Left lung (tissue), 10 donors: Measurements from ENCODE around the gene TEX28. TPM values are rescaled to one million over a fixed set of nuclear protein-coding genes. Genes with fewer than 3 reads are reported as not detected.

Experiments
- ATAC-seq: fragments of 200-7000 bp; cut with Tn5 transposase; one replicate; pipeline ENCODE4 v1.9.1; 2020; ENCODE audit warnings: moderate library complexity
- DNase-seq, 4 donors: peaks; one replicate each; pipeline ENCODE4 v3.0.0-alpha.2; 2013 to 2020
- H3K27ac ChIP-seq, 2 donors: fragments of 200-600 bp; sonication (generic) in 1 of 2; one replicate each; pipeline versions ENCODE4 v1.5.0 to v1.8.0; 2020 to 2021
- H3K27me3 ChIP-seq, 2 donors: fragments of 200-600 bp; sonication (generic) in 1 of 2; one replicate each; pipeline versions ENCODE4 v1.5.0 to v1.8.0; 2020 to 2021
- H3K36me3 ChIP-seq, 2 donors: fragments of 200-600 bp; sonication (generic) in 1 of 2; one replicate each; pipeline versions ENCODE4 v1.5.0 to v1.8.0; 2020 to 2021
- H3K4me1 ChIP-seq, 2 donors: fragments of 200-600 bp; one replicate each; pipeline ENCODE4 v1.8.0; 2021
- H3K4me3 ChIP-seq, 2 donors: fragments of 200-600 bp; sonication (generic) in 1 of 2; one replicate each; pipeline versions ENCODE4 v1.5.0 to v1.8.0; 2020 to 2021; ENCODE audit warnings: mild to moderate bottlenecking in 1 of 2
- H3K9me3 ChIP-seq, 2 donors: fragments of 200-600 bp; sonication (generic) in 1 of 2; one replicate each; pipeline versions ENCODE4 v1.5.0 to v1.8.0; 2020 to 2021
- CTCF ChIP-seq, 2 donors: fragments of 200-600 bp; sonication (generic) in 1 of 2; IDR thresholded peaks; one replicate each; pipeline versions ENCODE4 v1.5.0 to v1.8.0; 2021; ENCODE audit warnings: antibody characterized with exemption in 2 of 2
- intact Hi-C, 2 donors: fragments of 100-400 bp; cut with DNase I; formaldehyde crosslinking; loops; one replicate each; pipeline versions ENCODE4 v1.11.2 to v1.14.2; 2022
- polyA plus RNA-seq, 6 donors: library from polyadenylated mRNA; unstranded; fragments of 120-200 nt; gene quantifications; one replicate each; pipeline ENCODE4 v1.2.1, GENCODE V29; 2013; ENCODE audit not compliant: insufficient read length in 6 of 6
- total RNA-seq, 2 donors: library from RNA; stranded (reverse); fragmentation: NEBNext Ultra II Directional; extraction: Animal tissue kit (Norgen Biotek cat#: 25700); gene quantifications; one replicate each; pipeline ENCODE4 v1.2.1, GENCODE V29; 2021
- donor health status: DM: no; HTN: yes; CAD: no.
- donor health status: DM: no; HTN: no; CAD: no.

Gene TEX28
- total and polyA plus RNA-seq, 8 donors, result not detected

GRCh38 chrX:154325541-154325940 is 30.6 kb upstream of the TEX28 start:
- no peak for TF ChIP-seq CTCF (IDR thresholded peaks at IDR 0.05)
- intact Hi-C loops, result no loop called here
- no peak for ATAC-seq
- H3K4me3 ChIP-seq, result no peak overlapping the region
- H3K27ac ChIP-seq, result no peak overlapping the region
- peaks cover 4 to 9% of the 10 kb centered on the region in 2 donors for H3K4me1 ChIP-seq
- DNase-seq, result no peak
- H3K9me3 ChIP-seq, result no peaks in the 10 kb centered on the region
- H3K36me3 ChIP-seq, result no peaks in the 10 kb centered on the region
- no peaks in the 10 kb centered on the region for H3K27me3 ChIP-seq

- ATAC-seq (no peak), DNase-seq (no peak)
- Histone ChIP-seq H3K4me3 (no peak overlapping the region), H3K27ac (no peak overlapping the region), H3K36me3 (no peaks in the 10 kb centered on the region), H3K27me3 (no peaks in the 10 kb centered on the region), H3K4me1 (peaks cover 4 to 9% of the 10 kb centered on the region in 2 donors), H3K9me3 (no peaks in the 10 kb centered on the region)
- no peak for TF ChIP-seq CTCF (IDR thresholded peaks at IDR 0.05)
- intact Hi-C loops, result no loop called here
These were observed 28.6 kb upstream of the TEX28 start for GRCh38 chrX:154323537-154323936.

GRCh38 chrX:154322890-154323289 is 28.0 kb upstream of the TEX28 start:
- Histone ChIP-seq H3K27me3 (no peaks in the 10 kb centered on the region), H3K36me3 (no peaks in the 10 kb centered on the region), H3K4me1 (peaks cover 4 to 9% of the 10 kb centered on the region in 2 donors), H3K9me3 (no peaks in the 10 kb centered on the region), H3K4me3 (no peak overlapping the region), H3K27ac (no peak overlapping the region)
- no peak for DNase-seq
- no peak for TF ChIP-seq CTCF (IDR thresholded peaks at IDR 0.05)
- no peak for ATAC-seq
- intact Hi-C loops, result no loop called here

- intact Hi-C loops, result no loop called here
- no peak for TF ChIP-seq CTCF (IDR thresholded peaks at IDR 0.05)
- ATAC-seq, result peak; percentile 14
These were observed 26.7 kb upstream of the TEX28 start for GRCh38 chrX:154321594-154321993.

GRCh38 chrX:154321152-154321551 is 26.2 kb upstream of the TEX28 start:
- Histone ChIP-seq H3K27me3 (no peaks in the 10 kb centered on the region), H3K4me1 (no peaks in the 10 kb centered on the region), H3K27ac (no peak overlapping the region), H3K36me3 (no peaks in the 10 kb centered on the region), H3K4me3 (no peak overlapping the region), H3K9me3 (no peaks in the 10 kb centered on the region)
- TF ChIP-seq CTCF (IDR thresholded peaks at IDR 0.05), result no peak
- no peak for DNase-seq
- intact Hi-C loops, result no loop called here
- ATAC-seq, result no peak

More at GRCh38 chrX:154321594-154321993, 26.7 kb upstream of the TEX28 start:
- Histone ChIP-seq H3K27me3 (no peaks in the 10 kb centered on the region), H3K36me3 (no peaks in the 10 kb centered on the region), H3K9me3 (no peaks in the 10 kb centered on the region), H3K4me1 (no peaks in the 10 kb centered on the region), H3K4me3 (no peak overlapping the region), H3K27ac (no peak overlapping the region)
- peak in 1 of 4 donors; percentile 5 for DNase-seq
